Fibroblast of upper back skin (primary cell): ENCODE measurements around the gene NXF1.
"Not testable (repeated sequence)": the region's sequence is repeated elsewhere in the genome, so short reads cannot be mapped to it uniquely, and the experiment has no call there.

Experiments
- DNase-seq: peaks from one replicate; pipeline ENCODE4 v3.0.0-alpha.2; 2013

Gene NXF1

DNA sequence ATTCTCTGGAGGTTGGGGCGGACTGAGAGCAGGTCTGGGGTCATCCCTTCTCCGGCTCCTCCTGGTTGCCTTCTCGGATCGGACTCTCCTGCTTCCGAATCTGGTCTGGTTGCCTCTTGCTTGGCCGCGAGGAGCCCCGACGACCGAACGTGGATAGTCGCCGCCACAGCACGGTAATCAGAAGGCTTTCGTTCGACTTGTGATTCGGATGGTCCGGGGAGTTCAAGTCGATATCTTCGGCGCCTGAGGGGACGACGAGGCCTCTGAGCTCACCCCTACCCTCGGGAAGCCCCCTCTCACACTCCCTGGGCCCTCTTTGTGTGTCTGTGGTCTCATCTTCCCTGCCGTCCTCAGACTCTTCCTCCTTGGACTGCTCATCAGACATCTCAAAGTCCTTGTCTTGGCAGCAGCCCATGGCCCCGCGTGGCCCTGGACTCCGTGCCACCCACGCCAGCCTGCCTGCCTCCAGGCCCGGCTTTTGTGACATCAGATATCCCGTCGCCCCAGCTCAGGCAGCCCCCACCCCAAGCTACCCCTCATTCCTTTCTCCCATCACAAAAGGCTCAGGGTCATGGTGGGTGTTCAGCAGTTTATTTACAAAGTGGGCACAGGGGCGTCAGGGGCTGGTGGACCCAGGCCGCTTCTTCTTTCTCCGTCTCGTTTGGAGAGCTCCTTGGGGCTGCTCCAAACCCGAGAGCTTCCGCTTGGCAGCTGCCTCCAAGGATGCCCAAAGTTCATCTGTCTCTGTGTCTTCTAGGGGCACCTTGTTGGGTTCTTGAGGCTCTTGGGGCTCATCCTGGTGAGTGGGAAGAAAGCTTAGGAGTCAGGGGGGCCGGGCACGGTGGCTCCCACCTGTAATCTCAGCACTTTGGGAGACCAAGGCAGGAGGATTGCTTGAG is 27.3 kb upstream of the NXF1 start, which contains the start of gene TEX54:
TSS of gene TEX54 (minus strand) at position 506 of the 899 bp plus-strand sequence.
- DNase-seq: no peak

DNA sequence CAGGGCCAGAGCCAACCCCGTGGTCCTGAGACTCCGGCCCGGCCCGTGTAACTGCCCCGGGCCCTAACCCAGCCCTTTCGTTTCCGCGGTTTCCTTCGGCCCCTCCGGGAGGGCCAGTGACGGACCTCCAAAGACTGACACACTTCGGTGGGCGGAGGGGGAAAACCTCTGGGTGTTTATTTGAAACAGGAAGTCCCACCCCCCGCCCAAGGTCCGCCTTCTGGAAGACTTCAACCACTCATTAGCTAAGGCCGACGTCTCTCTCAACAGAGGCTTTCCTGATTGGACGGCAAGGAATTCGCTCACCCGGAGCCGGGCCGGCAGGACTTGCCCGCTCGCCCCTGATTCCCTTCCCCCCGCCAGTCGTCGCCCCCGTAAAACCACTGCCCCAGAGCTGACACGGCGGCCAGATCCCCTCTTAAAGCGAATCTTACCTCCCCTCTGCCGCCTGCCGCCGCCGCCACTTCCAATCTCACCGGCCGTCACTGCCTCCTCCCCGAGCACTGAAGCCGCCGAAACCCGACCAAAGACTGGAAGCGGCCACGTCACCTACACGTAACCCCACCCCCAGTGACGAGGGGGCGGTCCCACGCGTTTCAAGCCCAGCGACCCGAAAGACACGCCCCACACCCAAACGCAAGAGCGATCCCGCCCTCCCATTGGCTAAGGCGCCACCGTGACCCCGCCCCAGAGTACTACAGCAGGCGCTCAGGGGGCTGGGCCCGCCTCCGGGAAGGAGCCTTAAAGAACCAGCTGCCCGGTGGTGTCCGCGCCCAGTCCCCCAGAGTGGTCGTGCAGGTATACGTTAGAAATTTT is 26.5 kb upstream of the NXF1 start, which contains the start of gene STX5:
TSS of gene STX5 (minus strand) at position 532 of the 816 bp plus-strand sequence. CDS start 808 bp downstream, outside the sequence.
- DNase-seq: peak; percentile 98

DNA sequence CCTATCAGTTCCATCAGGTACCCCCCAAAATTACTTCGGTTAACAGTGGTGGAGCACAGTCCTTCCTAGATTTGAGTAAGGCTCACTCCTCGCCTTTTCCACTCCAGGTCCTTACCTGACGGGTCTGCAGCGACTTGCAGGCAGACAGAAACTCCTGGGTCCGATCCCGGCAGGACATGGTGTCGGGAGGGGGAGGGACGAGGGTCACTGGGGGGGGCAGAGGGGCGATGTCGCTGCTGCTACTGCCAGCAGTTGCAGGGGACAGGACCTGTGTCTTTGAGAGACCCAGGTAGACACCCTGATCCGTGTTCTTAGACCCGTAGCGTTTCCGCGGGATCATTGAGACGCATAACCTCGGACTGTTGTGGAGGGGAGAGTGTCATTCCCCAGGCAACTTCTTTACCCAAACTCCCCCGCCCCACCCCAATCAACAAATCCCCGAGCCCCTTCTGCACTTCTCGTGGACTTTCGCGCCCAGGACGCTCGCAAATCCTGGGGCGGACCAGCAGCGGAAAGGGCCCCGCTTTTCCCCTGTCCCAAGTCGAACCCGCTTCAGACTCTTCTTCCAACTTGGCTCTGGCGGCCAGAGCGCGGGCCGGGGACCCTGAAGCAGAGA is 25.8 kb upstream of the NXF1 start:
- DNase-seq: no peak

DNA sequence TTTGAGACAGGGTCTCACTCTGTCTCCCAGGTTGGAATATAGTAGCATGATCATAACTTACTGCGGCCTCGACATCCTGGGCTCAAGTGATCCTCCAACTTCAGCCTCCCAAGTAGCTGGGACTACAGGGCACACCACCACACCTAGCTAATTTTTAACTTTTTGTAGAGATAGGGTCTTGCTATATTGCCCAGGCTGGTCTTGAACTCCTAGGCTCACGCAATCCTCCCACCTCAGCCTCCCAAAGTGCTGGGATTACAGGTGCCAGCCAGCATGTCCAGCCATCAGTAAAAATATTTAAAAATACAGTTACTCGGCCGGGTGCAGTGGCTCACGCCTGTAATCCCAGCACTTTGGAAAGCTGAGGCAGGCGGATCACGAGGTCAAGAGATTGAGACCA is 22.9 kb upstream of the NXF1 start:
- DNase-seq: not testable (repeated sequence)

DNA sequence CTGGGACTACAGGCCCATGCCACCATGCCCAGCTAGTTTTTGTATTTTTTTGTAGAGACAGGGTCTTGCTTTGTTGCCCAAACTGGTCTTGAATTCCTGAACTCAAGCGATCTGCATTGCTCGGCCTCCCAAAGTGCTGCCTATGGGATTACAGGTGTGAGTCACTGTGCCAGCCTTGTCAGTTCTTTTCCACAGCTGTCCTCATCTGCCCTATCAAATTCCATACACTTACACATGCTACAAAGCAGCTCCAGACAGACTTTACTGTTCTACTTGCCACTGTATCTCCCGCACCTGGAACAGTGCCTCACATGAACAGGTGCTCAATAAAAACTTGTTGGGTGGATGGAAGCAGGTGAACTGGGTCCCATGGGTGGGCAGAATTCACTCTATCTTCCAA is 18.4 kb upstream of the NXF1 start:
- no peak for DNase-seq

DNA sequence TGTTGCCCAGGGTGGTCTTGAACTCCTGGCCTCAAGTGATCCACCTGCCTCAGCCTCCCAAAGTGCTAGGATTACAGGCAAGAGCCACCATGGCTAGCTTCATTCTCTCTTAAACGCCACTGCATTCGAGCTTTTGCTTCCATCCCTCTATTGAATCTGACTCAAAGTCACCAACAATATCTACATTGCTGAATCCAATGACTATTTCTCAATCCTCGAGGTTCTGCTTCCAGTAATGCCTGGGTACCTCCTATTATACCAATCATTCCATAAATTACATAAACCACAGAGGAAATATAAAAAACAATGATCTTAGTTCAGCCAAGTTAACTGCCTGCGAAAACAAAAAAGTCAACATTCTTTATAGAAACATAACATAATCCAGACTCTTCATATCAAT is 11.9 kb upstream of the NXF1 start:
- DNase-seq: no peak

DNA sequence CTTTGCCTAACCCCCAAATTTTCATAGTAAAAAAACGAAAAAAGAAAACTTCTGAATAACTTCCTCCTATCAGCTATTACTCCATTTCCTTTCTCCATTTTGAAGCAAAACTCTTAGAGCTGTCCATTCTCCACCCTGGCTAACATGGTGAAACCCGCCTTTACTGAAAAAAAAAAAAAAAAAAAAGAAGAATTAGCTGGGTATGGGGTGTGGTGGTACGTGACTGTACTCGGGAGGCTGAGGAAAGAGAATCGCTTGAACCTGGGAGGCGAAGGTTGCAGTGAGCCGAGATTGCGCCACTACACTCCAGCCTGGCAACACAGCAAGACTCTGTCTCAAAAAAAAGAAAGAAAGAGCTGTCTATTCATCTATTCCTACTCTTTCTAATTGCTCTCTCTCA is 11.3 kb upstream of the NXF1 start:
- DNase-seq: no peak

DNA sequence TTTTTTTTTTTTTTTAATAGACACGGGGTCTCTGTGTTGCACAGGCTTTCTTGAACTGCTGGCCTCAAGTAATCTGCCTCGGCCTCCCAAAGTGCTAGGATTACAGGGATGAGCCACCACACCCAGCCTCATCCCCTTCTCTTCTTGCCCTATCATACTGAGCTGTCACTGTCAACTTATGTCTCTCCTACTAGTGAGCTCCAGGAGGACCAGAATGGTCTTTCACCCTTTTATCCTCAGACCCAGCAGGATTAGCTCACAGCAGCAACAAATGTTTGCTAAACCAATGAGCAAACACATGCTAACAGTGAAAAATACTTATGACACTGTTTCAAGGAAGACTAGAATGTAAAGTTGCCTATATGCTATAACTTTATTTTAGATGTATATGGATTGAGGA is 6.4 kb upstream of the NXF1 start:
- DNase-seq: no peak

DNA sequence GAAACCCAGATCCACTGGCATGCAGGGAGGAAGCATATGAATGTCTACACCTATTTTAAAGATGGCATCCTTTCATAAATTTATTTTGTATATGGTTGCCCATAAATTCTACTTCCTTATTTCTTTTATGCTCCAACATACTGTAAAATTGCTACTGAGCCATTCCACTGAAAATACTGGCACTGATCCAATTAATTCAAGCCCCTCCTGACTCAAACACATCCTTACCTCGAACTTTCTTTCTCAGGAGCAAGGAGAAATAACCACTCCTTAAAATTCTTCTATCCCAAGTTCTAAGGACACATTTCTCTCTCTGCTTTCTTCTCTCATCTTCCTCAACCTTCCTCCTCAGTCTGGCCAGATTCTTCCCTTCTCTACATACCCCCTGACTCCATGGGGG is 5.5 kb upstream of the NXF1 start:
- DNase-seq: no peak

DNA sequence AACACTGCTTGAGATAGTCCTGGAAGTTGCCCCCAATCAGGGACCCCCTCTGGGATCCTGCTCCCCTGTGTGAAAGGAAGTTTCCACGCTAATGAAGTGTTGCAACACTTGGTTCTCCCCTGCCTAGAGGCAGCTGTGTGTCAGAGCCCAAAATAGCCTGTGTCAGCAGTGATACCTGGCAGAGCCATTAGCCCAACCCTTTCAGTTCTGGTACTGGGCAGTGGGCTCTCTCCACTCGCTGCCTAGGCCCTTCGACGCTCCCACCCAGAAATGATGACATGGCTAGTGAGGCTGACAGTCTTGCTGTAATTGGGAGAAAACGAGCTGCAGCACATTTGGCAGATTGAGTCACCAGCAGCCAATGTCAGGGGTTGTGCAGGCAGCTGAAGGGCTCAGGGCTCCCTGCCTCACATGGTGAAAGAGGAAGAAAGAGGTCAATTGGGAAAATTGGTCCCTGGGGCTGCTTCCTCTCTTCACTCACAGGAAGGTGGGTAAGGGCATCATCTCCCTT is 1.4 kb upstream of the NXF1 start:
- no peak for DNase-seq

DNA sequence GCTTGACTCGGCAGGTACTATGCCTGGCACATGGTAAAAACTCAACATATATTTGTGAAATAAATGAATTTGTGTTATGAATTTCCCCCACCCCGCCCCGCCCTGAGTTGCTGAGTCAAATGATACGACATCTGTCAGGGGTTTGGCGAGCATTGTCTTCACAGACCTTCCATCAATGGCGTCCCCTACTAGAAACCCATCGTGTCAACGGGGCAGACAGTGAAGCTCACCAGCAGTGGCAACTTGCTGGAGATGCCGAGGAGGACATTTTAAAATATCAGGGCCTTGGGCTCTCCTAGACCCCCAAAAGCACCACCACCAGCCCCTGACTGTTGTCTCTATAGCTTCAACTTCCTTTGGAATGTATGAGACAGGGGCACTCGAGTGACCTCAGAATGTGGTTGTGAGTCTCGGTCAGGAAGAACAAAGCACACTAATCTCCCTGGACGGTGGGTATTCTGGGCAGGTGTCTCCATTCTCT is 761 bp upstream of the NXF1 start:
- DNase-seq: no peak

DNA sequence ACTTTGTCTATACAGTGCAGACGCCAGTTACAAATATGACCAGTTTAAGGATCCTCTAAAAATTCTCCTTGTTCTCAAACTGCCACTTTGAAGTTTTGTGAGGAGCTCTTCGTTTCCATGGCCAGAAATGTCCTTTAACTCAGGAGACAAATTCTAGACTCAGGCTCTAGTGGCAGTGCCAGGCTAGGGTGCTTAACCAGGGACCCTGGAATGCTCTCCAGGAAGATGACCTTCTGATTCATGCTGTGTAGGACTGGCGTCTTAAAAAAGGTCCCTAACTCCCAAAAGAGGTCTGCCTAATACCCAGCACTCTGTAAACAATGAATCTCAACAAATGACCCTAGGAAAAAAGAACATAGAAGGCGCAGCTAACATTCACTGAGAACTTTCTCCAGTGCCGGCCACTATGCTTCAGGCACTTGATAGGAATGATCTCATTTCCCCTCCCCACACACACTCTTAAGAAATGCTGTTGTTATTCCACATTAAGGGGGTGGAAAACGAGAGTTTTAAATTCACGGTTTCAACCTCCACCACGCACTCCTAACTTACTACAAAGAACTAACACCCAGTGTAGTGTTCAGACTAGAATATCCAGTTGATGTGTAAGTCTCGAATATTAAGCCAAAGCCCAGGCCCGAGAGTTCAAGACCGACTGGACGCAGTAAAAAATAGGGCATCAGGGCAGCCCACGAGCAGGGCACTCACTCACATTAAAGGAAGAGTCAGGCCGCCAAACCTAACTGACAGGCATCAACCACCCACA is 747 bp downstream of the NXF1 start:
- DNase-seq: peak; percentile 16

DNA sequence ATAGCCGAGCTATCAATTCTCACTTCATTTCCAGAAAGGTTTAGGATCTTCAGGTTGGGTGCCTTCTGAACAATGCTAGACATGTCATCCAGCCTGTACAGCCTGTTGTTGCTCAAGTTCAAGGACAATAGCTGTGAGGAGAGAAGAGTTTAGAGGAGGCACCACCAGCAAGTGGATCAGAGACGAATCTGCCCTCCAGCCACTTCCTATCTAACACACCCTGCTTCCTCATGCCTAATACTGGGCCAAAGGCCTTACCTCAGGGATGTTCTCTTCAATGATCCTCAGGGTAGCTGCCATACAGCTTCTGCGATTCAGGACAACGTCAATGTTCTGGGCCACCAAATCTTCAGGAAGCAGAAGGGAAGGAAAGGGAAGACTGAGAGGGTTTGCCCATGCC is 4.2 kb downstream of the NXF1 start:
- no peak for DNase-seq

DNA sequence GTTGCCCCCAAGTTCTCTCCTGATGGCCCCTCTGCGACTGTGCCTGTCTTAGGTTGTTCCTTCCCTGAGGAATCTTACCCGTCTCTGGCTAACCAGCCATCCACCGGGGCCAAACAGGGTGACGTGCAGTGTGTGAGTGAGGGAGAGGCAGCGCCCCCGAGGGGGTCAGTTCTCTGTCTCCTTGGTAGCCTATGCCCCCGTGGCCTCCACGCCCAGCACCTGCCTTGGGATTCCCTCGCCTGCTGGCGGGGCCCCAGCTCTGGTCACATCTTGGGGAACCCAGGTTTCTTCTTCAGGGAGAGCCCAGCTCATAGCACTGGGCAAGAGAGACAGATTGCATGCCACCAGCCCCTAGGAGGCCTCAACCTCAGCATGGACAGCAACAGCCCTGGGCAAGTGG is 5.8 kb downstream of the NXF1 start:
- DNase-seq: no peak

DNA sequence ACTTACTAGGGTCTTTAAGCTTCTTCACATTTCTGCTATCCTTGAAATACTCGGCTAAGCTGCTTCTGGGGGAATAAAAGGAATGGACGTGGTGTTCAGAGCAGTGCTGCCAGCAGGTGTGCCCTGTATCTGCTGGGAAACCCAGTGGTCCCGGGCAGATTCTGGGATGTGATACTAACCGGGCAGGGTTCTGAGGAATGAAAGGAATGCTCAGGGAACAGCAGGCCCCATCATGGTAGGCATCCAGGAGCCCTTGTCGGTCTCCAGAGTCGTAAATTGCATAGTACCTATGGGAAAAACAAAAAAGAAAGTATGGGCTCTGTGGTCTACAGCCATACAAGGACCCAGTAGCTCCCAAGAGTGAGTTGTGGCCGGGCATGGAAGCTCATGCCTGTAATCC is 9.0 kb downstream of the NXF1 start:
- DNase-seq: no peak

DNA sequence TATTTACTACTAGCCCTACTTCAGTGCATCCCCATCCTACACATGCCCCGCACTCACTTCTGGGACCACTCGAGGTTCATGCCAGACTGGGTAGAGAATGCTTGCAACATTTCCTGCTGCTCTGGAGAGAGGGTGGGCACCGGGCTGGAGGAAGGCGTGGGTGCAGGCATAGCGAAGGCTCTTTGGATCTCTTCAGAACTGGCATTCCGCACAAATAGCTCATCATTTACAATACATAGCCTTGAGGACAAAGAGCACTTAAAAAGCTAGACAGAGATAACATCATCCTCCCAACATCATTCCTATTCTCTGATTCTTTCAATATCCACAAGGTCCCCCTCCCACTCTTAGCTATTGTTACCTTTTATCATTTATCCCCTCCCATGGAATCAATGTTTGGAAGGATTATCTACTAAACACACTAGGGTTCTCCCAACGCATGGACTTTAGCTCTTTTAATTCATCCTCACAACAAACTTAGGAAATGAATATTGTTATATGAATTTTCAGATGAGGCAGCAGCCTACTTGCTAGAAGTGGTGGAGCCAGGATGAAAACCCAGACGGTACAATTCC is 11.0 kb downstream of the NXF1 start:
- DNase-seq: no peak

DNA sequence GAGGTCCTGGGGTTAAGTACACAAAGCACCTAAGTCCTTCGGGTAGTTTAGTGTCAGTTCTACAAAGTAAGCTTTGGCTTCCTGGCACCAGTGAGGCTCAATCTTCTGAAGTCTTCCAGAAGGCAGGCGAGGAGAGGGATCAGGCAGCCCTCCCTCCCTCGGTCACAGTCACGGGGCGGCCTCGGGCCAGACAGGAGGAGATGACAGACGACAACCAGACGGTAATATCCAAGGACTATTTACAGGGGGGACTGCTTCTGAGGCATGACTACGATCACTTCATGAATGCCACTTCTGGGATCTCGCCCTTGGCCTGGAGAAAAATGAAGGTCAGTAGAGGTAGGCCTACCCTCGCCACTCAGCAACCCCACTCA is 13.1 kb downstream of the NXF1 start:
- no peak for DNase-seq

DNA sequence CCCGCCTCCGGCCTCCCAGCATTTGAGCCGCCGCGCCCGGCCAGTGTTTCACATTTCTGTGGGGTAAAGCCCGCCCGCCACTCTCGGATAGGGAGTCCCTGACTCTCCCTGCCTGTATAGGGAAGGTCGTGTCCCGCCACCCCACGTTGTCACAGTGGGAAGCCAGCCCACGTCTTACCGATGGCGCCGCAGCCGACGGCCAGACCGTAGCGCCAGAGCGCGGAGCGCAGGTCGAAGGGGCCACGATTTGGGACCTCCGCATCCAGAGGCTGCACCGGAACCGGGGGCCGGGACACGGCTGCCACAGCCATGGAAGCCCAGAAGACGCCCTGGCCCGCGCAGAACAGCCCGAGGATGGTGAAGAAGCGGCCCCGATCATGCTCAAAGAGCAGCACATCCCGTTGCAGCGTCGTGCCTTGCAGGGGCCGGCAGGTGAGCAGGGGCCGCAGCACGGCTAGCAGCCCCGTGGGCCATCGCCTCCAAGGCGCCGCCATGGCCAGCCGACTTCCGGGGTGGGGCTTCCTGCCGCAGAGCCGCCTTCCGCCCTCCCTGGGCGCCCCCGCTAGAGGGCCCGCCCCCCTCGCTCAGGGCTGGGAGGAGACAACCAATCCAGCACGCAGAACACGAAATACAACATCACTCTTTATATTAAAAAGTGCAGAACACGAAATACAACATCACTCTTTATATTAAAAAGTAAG is 13.6 kb downstream of the NXF1 start, which contains the start of gene TMEM223:
TSS of gene TMEM223 (minus strand) at position 506 of the 701 bp plus-strand sequence. CDS start at position 494, 12 bp downstream.
- DNase-seq: peak; percentile 74

DNA sequence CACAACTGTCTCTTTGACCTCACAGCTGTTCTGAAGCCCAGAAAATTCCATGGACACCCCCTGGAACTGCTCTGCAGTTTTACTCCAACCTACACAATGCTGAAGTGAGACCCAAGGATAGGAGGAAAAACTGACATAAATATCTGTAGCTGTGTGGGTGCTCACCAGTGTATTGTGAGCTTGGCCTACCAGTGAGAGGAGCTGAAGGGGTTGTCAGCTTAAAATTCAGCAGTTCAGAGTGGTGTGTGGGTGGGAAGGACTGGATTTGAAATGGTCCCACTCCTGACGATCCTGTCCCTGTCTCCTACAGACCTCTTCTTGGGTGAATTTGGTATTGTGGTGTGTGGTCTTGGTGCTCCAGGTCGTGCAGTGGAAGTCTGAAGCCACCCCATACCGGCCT is 15.7 kb downstream of the NXF1 start:
- no peak for DNase-seq

DNA sequence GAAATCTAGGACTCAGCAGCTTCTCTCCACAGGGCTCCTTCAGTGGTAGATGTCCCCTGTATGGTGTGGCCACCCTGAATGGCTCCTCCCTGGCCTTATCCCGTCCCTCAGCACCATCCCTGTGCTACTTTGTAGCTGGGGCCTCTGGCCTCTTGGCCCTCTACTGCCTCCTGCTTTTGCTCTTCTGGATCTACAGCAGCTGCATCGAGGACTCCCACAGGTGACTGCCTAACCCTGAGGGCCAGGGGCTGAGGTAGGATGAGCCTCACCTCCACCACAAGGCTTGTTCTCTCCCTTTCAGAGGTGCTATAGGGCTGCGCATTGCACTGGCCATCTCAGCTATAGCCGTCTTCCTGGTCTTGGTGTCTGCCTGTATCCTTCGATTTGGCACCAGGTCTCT is 16.2 kb downstream of the NXF1 start:
- no peak for DNase-seq
